Measurements from ENCODE around the gene DCTPP1. TPM values are rescaled to one million over a fixed set of nuclear protein-coding genes. Genes with fewer than 3 reads are reported as not detected.

The DCTPP1 gene
- total and polyA plus RNA-seq, 9 of the 15 experiments (the other 6 are each of a cell fraction or from before 2014, with no cell fraction given) = 45.0 to 132 (median 80.6) TPM

- H2AFZ ChIP-seq (ENCODE audit: low read depth, low read length) = peak overlapping the region; percentile 32; the same call in 1 of the 2 replicates
- DNase-seq (ENCODE audit: extremely low read depth in 1 of 4, low spot score in 3 of 4) = no peak
- no peak for ATAC-seq
- H3K4me3 ChIP-seq = no peak overlapping the region
- no peaks in the 10 kb centered on the region for H3K79me2 ChIP-seq (ENCODE audit: control insufficient read depth, insufficient read depth, low read length)
- POLR2A ChIA-PET = interaction anchor here (0.6 to 0.8 kb wide), 4 partner anchors 13 to 382 kb away, joined by 3 read pairs; partner anchors contain the start of gene SEPHS2
- no peak overlapping the region for H3K27ac ChIP-seq (ENCODE audit: extremely low read depth, low read depth, low read length)
- CTCF ChIA-PET (ENCODE audit: low intra/inter-chr PET ratio) = no interaction called here
- peaks cover 0 to 7% of the 10 kb centered on the region in 2 experiments; a peak in 2 of 5 replicates for H3K4me1 ChIP-seq (replicated peaks in 1 of 2; ENCODE audit: control insufficient read depth in 2 of 2, insufficient read depth in 2 of 2, low read length in 2 of 2)
- H3K9me1 ChIP-seq (ENCODE audit: control insufficient read depth, insufficient read depth, low read length) = no peaks in the 10 kb centered on the region
- no peaks in the 10 kb centered on the region for H3K9me3 ChIP-seq (replicated peaks; ENCODE audit: control insufficient read depth, insufficient read depth, low read depth, low read length)
- no peaks in the 10 kb centered on the region for H4K20me1 ChIP-seq (replicated peaks; ENCODE audit: control insufficient read depth, insufficient read depth, low read length)
- BruUV-seq (replicated peaks) = no TSS peak
- H3K27me3 ChIP-seq (ENCODE audit: control insufficient read depth in 2 of 2, insufficient read depth in 2 of 2, low read length in 2 of 2) = no peaks in the 10 kb centered on the region
- in situ Hi-C loops (cut with MboI) = no loop called here
- intact Hi-C loops (cut with micrococcal nuclease) = no loop called here
- no peak overlapping the region for H3K4me2 ChIP-seq (ENCODE audit: insufficient read depth, low read length)
- peak overlapping the region in 1 of 2 experiments; percentile 68; a peak in 2 of 4 replicates for H3K9ac ChIP-seq (ENCODE audit: insufficient read depth in 1 of 2, low read depth in 2 of 2, low read length in 2 of 2)
- no peaks in the 10 kb centered on the region for H3K36me3 ChIP-seq (ENCODE audit: control insufficient read depth, insufficient read depth, low read length)
- WGBS (ENCODE audit: insufficient coverage, low coverage, missing lambda C conversion rate) = 86% methylated on average over 15 of the region's 22 CpGs
- FAIRE-seq = no peak
- no peak for TF ChIP-seq NBN (IDR thresholded peaks at IDR 0.05; ENCODE audit: low read depth)
- no peak for TF ChIP-seq ZNF408 (CRISPR knock-in tag; IDR thresholded peaks at IDR 0.05; ENCODE audit: low read depth)
- no peak for TF ChIP-seq MNT (conservative IDR thresholded peaks at IDR 0.05)
- no peak for TF ChIP-seq JUNB (CRISPR knock-in tag; conservative IDR thresholded peaks at IDR 0.05)
- no peak for TF ChIP-seq NR1H2 (CRISPR knock-in tag; IDR thresholded peaks at IDR 0.05)
- TF ChIP-seq ARID4B (CRISPR knock-in tag; IDR thresholded peaks at IDR 0.05) = no peak
- TF ChIP-seq ZNF444 (CRISPR knock-in tag; IDR thresholded peaks at IDR 0.05) = no peak
- no peak for TF ChIP-seq YBX1 (IDR thresholded peaks at IDR 0.05)
- TF ChIP-seq TRIM25 (IDR thresholded peaks at IDR 0.05; ENCODE audit: borderline replicate concordance) = no peak
- TF ChIP-seq ZNF165 (CRISPR knock-in tag; IDR thresholded peaks at IDR 0.05; ENCODE audit: borderline replicate concordance) = no peak
- TF ChIP-seq TRIM24 (IDR thresholded peaks at IDR 0.05) = no peak
- no peak for TF ChIP-seq POLR2AphosphoS2 (IDR thresholded peaks at IDR 0.05; ENCODE audit: low read length)
- TF ChIP-seq ZKSCAN3 (CRISPR knock-in tag; IDR thresholded peaks at IDR 0.05) = no peak
- no peak for TF ChIP-seq ZNF121 (CRISPR knock-in tag; conservative IDR thresholded peaks at IDR 0.05)
- TF ChIP-seq ZNF436 (CRISPR knock-in tag; IDR thresholded peaks at IDR 0.05) = no peak
- TF ChIP-seq SNRNP70 (optimal IDR thresholded peaks at IDR 0.05; ENCODE audit: low read depth, low read length) = no peak
These were observed 28.9 kb upstream of the DCTPP1 start for GRCh38 chr16:30458561-30459394.

Data from K562 (cell line).